Activated CD8-positive, alpha-beta memory T cell treated with anti-CD3 and anti-CD28 coated beads, Interleukin-2, amount 50 U/mL, for 4 hours (primary cell): ENCODE data around the gene KL.

Source experiments
- DNase-seq: peaks from one replicate; pipeline ENCODE4 v3.0.0-alpha.2; 2020

The KL gene

GRCh38 chr13:33016414-33017322, at the start of gene KL:
KL (plus strand) TSS chr13:33016423; CDS start chr13:33016441, 18 bp downstream.
- DNase-seq, result no peak

GRCh38 chr13:32967584-32968182, 48.5 kb upstream of the KL start:
- DNase-seq, result no peak

GRCh38 chr13:32968316-32968715, 47.9 kb upstream of the KL start:
- DNase-seq, result no peak

- no peak for DNase-seq
These were observed 47.4 kb upstream of the KL start for GRCh38 chr13:32968793-32969192.

- no peak for DNase-seq
These were observed 46.7 kb upstream of the KL start for GRCh38 chr13:32969516-32969941.

GRCh38 chr13:32976056-32976805, 40.0 kb upstream of the KL start:
- DNase-seq, result no peak

- no peak for DNase-seq
These were observed 39.3 kb upstream of the KL start for GRCh38 chr13:32976912-32977311.

- DNase-seq, result no peak
These were observed 38.9 kb upstream of the KL start for GRCh38 chr13:32977321-32977720.

- no peak for DNase-seq
These were observed 37.9 kb upstream of the KL start for GRCh38 chr13:32978278-32978677.

- no peak for DNase-seq
These were observed 33.2 kb upstream of the KL start for GRCh38 chr13:32983058-32983457.

- DNase-seq, result no peak
These were observed 31.2 kb upstream of the KL start for GRCh38 chr13:32984857-32985626.

- no peak for DNase-seq
These were observed 29.7 kb upstream of the KL start for GRCh38 chr13:32986552-32986951.

- DNase-seq, result no peak
These were observed 28.8 kb upstream of the KL start for GRCh38 chr13:32987462-32987861.

GRCh38 chr13:32988608-32989289, 27.5 kb upstream of the KL start:
- no peak for DNase-seq

GRCh38 chr13:32989290-32989667, 26.9 kb upstream of the KL start:
- no peak for DNase-seq

- DNase-seq, result no peak
These were observed 26.3 kb upstream of the KL start for GRCh38 chr13:32989942-32990341.

GRCh38 chr13:32993145-32993544, 23.1 kb upstream of the KL start:
- no peak for DNase-seq

GRCh38 chr13:32997399-32997798, 18.8 kb upstream of the KL start:
- no peak for DNase-seq

- no peak for DNase-seq
These were observed 17.3 kb upstream of the KL start for GRCh38 chr13:32998966-32999365.

GRCh38 chr13:33000365-33000764, 15.9 kb upstream of the KL start:
- DNase-seq, result no peak

- no peak for DNase-seq
These were observed 12.7 kb upstream of the KL start for GRCh38 chr13:33003458-33004019.

- DNase-seq, result no peak
These were observed 11.7 kb upstream of the KL start for GRCh38 chr13:33004511-33004910.
